AG04450 (cell line): ENCODE data around the gene SF3A1. TPM values are rescaled to one million over a fixed set of nuclear protein-coding genes. Genes with fewer than 3 reads are reported as not detected.

Source experiments
- CTCF ChIA-PET: fragments of 300-600, 350-600 bp; formaldehyde crosslinking; extraction: SDS; loops from one replicate; lab custom pipeline; 2022; ENCODE audit warnings: antibody characterized with exemption, inconsistent platforms; lab: Charles Lee
- POLR2A ChIA-PET: fragments of 350-600 bp; formaldehyde crosslinking; extraction: SDS; loops from one replicate; lab custom pipeline; 2021; ENCODE audit warnings: antibody characterized with exemption, inconsistent platforms; lab: Yijun Ruan, JAX
- DNase-seq: peaks from one replicate; pipeline ENCODE4 v3.0.0-alpha.2; 2011; ENCODE audit warnings: low read depth, low spot score
- H3K27ac ChIP-seq: one replicate; pipeline ENCODE4 v1.5.1; 2012; ENCODE audit warnings: low read depth, low read length, control low read depth
- H3K27me3 ChIP-seq: one replicate; pipeline ENCODE4 v1.6.0; 2012; ENCODE audit warnings: low read length; ENCODE audit not compliant: control insufficient read depth, insufficient read depth
- H3K4me3 ChIP-seq: 2 replicates; pipeline ENCODE4 v1.5.1; 2011; ENCODE audit warnings: mild to moderate bottlenecking, low read depth, low read length, control low read depth
- H3K9me3 ChIP-seq: 2 replicates; pipeline ENCODE4 v1.5.1; 2012; ENCODE audit warnings: low read length; ENCODE audit not compliant: control insufficient read depth, insufficient read depth
- polyA plus RNA-seq: library from polyadenylated mRNA; depleted of rRNA; stranded (reverse); fragments of >200 nt; gene quantifications from 2 replicates; pipeline ENCODE4 v1.2.3, GENCODE V29; 2011
- TF ChIP-seq, protein P1 (sequence below): IDR thresholded peaks from 2 replicates; pipeline ENCODE4 v1.5.1; 2011; ENCODE audit warnings: low read depth, low read length, control low read depth, inconsistent platforms

The SF3A1 gene
- polyA plus RNA-seq, 1 experiment, result 53.1 TPM

DNA sequence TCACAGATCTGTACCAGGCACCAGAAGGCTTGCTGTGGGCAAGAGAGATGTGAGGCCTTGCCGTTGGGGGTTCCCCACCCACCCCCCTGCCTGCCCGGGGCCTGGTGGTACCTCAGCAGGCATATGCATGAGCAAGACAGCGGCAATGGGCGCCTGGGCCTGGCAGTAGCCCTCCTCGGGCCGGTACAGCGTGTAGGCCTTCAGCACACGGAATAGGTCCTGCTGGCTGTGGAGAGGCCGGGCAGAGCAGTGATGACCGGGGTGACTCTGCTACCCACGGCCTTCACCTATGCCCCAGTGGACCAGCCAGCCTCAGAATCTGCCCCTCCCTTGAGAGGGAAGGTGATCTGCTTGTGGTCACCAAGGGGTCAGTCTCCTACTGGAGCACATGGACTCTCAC is 61.9 kb downstream of the SF3A1 start:
- TF ChIP-seq, protein P1, sequence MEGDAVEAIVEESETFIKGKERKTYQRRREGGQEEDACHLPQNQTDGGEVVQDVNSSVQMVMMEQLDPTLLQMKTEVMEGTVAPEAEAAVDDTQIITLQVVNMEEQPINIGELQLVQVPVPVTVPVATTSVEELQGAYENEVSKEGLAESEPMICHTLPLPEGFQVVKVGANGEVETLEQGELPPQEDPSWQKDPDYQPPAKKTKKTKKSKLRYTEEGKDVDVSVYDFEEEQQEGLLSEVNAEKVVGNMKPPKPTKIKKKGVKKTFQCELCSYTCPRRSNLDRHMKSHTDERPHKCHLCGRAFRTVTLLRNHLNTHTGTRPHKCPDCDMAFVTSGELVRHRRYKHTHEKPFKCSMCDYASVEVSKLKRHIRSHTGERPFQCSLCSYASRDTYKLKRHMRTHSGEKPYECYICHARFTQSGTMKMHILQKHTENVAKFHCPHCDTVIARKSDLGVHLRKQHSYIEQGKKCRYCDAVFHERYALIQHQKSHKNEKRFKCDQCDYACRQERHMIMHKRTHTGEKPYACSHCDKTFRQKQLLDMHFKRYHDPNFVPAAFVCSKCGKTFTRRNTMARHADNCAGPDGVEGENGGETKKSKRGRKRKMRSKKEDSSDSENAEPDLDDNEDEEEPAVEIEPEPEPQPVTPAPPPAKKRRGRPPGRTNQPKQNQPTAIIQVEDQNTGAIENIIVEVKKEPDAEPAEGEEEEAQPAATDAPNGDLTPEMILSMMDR, result no peak
- Histone ChIP-seq H3K27me3 (no peaks in the 10 kb centered on the region), H3K27ac (no peak overlapping the region), H3K9me3 (no peaks in the 10 kb centered on the region), H3K4me3 (no peak overlapping the region)
- ChIA-PET CTCF (no interaction called here), POLR2A (no interaction called here)
- DNase-seq, result no peak

DNA sequence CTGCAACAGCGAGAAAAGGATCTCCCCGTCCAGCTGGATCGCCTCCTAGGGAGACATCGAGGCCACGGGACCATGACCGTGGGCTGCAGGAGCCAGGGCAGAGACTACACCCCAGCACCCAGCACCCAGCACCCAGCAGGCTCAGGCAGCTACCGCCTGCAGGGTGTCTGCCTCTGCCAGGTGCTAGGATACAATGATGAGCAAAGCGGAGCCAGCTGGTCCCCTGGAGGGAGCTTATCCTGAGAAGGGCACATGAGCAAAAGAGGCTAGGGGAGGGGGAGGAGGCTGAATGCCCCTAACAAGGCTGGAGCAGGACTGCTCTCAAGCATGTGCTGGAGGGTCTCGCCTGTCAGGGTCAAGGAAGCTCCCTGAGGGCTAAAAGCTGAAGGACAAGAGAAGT is 62.6 kb downstream of the SF3A1 start:
- POLR2A ChIA-PET, result no interaction called here
- no peak overlapping the region for H3K27ac ChIP-seq
- CTCF ChIA-PET, result no interaction called here
- H3K9me3 ChIP-seq, result no peaks in the 10 kb centered on the region
- H3K27me3 ChIP-seq, result no peaks in the 10 kb centered on the region
- TF ChIP-seq, protein P1, result no peak
- no peak for DNase-seq
- no peak overlapping the region for H3K4me3 ChIP-seq

DNA sequence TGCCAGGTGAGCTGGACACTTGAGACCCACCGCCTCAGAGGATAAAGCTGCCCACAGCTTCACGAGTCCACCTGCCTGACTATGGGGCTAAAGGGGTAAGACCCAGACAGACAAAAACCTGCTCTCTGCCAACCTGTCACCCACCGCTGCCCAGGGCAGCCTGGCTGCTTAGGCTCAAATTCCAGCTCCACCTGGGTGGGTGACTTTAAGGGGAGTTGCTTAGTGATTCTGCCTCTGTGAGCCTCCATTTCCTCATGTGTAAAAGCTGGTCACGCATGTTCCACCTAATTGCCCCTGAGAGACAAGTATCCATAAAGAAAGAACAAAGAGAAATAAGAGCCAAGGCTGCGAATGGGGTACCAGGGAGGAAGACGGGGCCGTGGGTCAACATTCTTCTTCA is 63.7 kb downstream of the SF3A1 start:
- POLR2A ChIA-PET, result no interaction called here

DNA sequence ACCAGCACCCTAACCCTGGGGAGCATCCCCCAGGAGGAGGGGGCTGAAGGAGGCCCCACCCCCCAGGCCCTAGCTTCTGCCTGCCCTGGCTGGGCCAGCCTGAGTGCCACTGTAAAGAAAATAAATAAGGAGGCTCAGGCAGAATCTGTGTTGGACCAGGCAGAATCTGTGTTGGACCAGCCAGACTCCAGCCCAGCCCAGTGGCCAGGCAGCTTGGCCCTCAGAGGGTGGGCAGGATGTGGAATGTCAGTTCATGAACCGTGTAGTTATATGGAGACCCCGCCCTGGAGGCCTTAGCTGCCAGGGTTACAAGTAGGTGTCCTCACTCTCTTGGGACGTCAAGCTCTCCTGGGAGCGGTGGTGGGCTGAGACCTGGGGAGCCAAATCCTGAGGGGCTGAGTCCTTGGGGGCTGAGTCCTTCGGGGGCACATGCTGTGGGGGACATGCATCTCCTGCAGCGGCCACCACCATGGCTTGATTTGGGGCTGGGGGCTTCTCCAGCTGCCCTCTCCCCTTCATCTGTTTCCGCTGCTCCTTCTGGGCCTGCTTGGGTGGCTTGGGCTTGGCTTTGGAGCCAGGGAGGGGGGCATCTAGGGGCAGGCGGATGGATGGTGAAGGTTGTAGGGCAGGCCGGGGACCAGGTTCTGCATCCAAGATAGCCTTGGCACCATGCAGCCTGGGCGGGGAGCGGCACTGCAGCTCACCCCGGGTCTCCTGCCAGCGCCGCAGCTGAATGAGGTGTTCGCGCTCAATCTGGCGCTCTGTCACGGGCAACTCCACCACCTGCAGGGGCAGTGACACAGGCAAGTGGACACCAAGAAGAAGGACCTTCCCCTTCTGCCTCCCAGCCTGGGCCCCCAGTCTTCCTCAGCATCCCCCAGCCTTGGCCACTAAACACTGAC is 64.4 kb downstream of the SF3A1 start:
- TF ChIP-seq, protein P1, result no peak
- ChIA-PET CTCF (interaction anchor here (0.7 kb wide), 1 partner anchor 184 kb away, joined by 3 read pairs; no protein-coding TSS in a partner anchor), POLR2A (no interaction called here)
- H3K27me3 ChIP-seq, result no peaks in the 10 kb centered on the region
- no peaks in the 10 kb centered on the region for H3K9me3 ChIP-seq
- H3K27ac ChIP-seq, result no peak overlapping the region
- no peak overlapping the region for H3K4me3 ChIP-seq
- no peak for DNase-seq

More for the DNA sequence above, 63.7 kb downstream of the SF3A1 start:
- Histone ChIP-seq H3K9me3 (no peaks in the 10 kb centered on the region), H3K27ac (no peak overlapping the region), H3K27me3 (no peaks in the 10 kb centered on the region), H3K4me3 (no peak overlapping the region)
- TF ChIP-seq, protein P1, result no peak
- no peak for DNase-seq
- CTCF ChIA-PET, result no interaction called here
